ENCODE data around the gene GPR183.

- TF ChIP-seq POLR2AphosphoS5 (IDR thresholded peaks at IDR 0.05; ENCODE audit: low read depth, low read length): no peak
- no peak for TF ChIP-seq REST (IDR thresholded peaks at IDR 0.05; ENCODE audit: insufficient read depth in 1 of 2, low read depth in 2 of 2, low read length in 2 of 2)
- no peak for TF ChIP-seq SIN3A (IDR thresholded peaks at IDR 0.05; ENCODE audit: borderline replicate concordance, insufficient read depth, low read length)
- TF ChIP-seq TAF1 (IDR thresholded peaks at IDR 0.05; ENCODE audit: borderline replicate concordance, insufficient read depth, low read length): no peak
- TF ChIP-seq FOXP2 (optimal IDR thresholded peaks at IDR 0.05; ENCODE audit: borderline replicate concordance, extremely low read depth, extremely low read length, insufficient read depth): no peak
Measured at GRCh38 chr13:99341969-99342722, 34.9 kb upstream of the GPR183 start.

All from PFSK-1 (cell line).